Colonic mucosa (tissue), 4 donors: ENCODE results near the gene IGLL5. TPM values are rescaled to one million over a fixed set of nuclear protein-coding genes. Genes with fewer than 3 reads are reported as not detected.

ENCODE experiments used
- DNase-seq: peaks from one replicate; pipeline ENCODE4 v3.0.0-alpha.2; 2020
- H3K27ac ChIP-seq: fragments of 200-600 bp; one replicate; pipeline ENCODE4 v1.8.0; 2021
- H3K27me3 ChIP-seq: fragments of 200-600 bp; one replicate; pipeline ENCODE4 v1.8.0; 2021
- H3K36me3 ChIP-seq: fragments of 200-600 bp; one replicate; pipeline ENCODE4 v1.8.0; 2021
- H3K4me1 ChIP-seq: fragments of 200-600 bp; one replicate; pipeline ENCODE4 v1.8.0; 2021; ENCODE audit warnings: mild to moderate bottlenecking
- H3K4me3 ChIP-seq: fragments of 200-600 bp; one replicate; pipeline ENCODE4 v1.8.0; 2021
- H3K9ac ChIP-seq, 2 donors: one replicate each; pipeline ENCODE4 v1.7.0; 2013; ENCODE audit warnings: control low read depth in 2 of 2, low read depth in 2 of 2, low read length in 2 of 2
- H3K9me3 ChIP-seq: fragments of 200-600 bp; one replicate; pipeline ENCODE4 v1.8.0; 2021
- intact Hi-C: fragments of 100-400 bp; cut with DNase I; formaldehyde crosslinking; loops from one replicate; pipeline ENCODE4 v1.14.1; 2022
- total RNA-seq, 2 donors: library from RNA; stranded (reverse); fragmentation: NEBNext Ultra II Directional in 1 of 2; extraction: Animal tissue kit (Norgen Biotek cat#: 25700) in 1 of 2; gene quantifications; one replicate each; pipeline ENCODE4 v1.2.1, GENCODE V29; 2021
- TF ChIP-seq, protein P1 (sequence below): fragments of 200-600 bp; IDR thresholded peaks from one replicate; pipeline ENCODE4 v1.8.0; 2022; ENCODE audit warnings: antibody characterized with exemption, mild to moderate bottlenecking
- donor health status: healthy.
- donor health status: DM: no; HTN: no; CAD: no.
- donor health status: DM: no; HTN: no; CAD: no.

Gene IGLL5
- total RNA-seq, 2 donors from 2014 or later = 18.8 to 29.2 TPM

GRCh38 chr22:22871536-22872278, 15.9 kb upstream of the IGLL5 start:
- Histone ChIP-seq H3K27me3 (no peaks in the 10 kb centered on the region), H3K36me3 (no peaks in the 10 kb centered on the region), H3K4me1 (no peaks in the 10 kb centered on the region), H3K9me3 (no peaks in the 10 kb centered on the region), H3K27ac (no peak overlapping the region), H3K9ac (no peak overlapping the region), H3K4me3 (no peak overlapping the region)
- TF ChIP-seq, protein P1, sequence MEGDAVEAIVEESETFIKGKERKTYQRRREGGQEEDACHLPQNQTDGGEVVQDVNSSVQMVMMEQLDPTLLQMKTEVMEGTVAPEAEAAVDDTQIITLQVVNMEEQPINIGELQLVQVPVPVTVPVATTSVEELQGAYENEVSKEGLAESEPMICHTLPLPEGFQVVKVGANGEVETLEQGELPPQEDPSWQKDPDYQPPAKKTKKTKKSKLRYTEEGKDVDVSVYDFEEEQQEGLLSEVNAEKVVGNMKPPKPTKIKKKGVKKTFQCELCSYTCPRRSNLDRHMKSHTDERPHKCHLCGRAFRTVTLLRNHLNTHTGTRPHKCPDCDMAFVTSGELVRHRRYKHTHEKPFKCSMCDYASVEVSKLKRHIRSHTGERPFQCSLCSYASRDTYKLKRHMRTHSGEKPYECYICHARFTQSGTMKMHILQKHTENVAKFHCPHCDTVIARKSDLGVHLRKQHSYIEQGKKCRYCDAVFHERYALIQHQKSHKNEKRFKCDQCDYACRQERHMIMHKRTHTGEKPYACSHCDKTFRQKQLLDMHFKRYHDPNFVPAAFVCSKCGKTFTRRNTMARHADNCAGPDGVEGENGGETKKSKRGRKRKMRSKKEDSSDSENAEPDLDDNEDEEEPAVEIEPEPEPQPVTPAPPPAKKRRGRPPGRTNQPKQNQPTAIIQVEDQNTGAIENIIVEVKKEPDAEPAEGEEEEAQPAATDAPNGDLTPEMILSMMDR = no peak
- DNase-seq = no peak
- intact Hi-C loops = no loop called here

DNA sequence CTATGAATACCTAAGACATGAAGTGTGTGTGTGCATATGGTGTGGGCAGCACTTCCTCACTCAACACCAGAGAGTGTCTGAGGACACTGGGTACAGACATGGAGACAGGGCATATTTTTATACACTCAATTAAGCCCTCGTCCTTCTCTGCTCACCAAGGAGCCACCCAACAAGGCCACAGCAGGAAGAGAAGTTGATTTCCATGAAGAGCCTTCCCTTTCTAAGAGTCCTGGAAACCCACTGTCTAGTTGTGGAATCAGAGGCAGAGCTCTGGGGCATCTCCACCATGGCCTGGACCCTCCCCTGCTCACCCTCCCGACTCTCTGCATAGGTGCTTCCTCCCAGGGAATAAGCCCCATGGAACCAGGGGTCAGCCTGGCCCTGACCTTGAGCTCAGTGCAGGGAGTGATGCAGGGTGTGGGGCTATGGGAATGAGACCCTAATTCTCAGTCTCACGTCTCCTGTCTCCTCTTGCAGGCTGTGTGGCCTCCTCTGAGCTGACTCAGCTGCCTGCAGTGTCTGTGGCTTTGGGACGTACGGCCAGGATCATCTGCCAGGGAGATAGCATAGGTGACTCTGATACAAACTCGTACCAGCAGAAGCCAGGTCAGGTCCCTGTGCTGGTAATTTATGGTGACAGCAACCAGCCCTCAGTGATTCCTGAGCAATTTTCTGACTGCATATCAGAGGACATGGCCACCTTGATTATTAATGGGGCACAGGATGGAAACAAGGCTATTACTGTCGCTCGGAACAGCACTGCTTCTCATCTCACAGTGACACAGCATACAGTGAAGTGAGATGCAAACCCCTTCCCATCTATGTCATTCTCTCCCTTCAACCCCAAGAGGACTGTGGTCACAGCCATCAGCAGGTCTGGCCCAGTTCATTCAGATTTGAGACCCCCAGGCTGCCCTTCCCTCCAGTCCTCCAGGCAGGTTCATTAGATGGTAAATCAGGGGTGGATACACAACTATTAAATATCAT, 14.6 kb upstream of the IGLL5 start:
- no peak overlapping the region for H3K27ac ChIP-seq
- TF ChIP-seq, protein P1 = no peak
- no peaks in the 10 kb centered on the region for H3K4me1 ChIP-seq
- no peak overlapping the region for H3K9ac ChIP-seq
- H3K27me3 ChIP-seq = no peaks in the 10 kb centered on the region
- no peaks in the 10 kb centered on the region for H3K9me3 ChIP-seq
- intact Hi-C loops = no loop called here
- DNase-seq = no peak
- H3K36me3 ChIP-seq = no peaks in the 10 kb centered on the region
- no peak overlapping the region for H3K4me3 ChIP-seq

DNA sequence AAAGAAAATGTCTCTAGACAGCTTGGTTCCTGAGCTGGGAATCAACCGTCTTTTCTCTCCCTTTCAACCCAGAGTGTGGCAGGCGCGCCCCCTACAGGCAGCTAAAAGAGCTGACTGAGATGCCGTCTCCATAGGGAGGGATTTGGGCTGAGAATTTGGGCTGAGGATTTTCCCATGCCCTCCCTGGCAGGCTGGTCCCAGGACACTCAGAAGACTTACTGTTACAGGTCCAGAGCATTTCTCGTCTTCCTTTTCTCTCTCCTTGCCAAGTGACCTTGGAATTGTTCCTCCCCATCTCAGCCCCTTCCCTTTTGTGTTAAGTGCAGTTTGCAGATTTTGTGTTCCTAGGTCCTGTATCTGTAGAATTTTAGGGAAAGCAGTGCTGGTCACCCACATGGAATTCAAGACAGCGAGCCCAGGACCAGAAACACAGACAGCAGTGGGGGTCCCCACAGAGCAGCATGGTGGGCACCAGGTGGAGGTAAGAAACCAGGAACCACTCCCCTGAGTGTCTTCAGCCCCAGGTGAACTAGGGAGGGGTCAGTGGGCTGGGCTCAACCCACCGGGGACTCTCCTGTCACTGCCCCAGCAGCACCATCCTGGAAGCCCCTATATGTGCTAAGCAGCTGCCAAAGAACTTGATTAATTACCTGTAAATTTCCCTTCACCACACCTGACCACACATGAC, 9.9 kb upstream of the IGLL5 start:
- TF ChIP-seq, protein P1 = peak; percentile 76
- Histone ChIP-seq H3K4me1 (no peaks in the 10 kb centered on the region), H3K9me3 (no peaks in the 10 kb centered on the region), H3K9ac (no peak overlapping the region), H3K27me3 (no peaks in the 10 kb centered on the region), H3K27ac (no peak overlapping the region), H3K4me3 (no peak overlapping the region), H3K36me3 (no peaks in the 10 kb centered on the region)
- intact Hi-C loops = loop anchor here (2.0 kb wide), 1 partner anchor 29 kb away; no protein-coding TSS in a partner anchor
- peak; percentile 68 for DNase-seq

DNA sequence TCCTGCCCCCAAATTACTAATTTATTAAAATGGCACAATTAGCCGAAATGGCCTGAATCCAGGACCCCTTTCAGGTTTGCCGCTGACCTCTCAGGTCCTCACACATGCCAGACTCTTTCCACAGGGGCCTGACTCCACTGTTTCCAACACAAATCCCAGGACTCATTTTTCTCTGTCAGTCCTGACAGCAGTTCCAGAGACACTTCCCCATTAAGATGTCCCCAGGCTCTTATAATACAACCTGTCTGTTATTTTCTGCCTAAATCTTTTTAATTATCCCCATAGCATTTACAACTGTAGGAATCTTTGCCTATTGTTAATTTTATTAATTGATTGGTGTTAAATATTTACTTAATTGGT, 9.4 kb upstream of the IGLL5 start:
- Histone ChIP-seq H3K27me3 (no peaks in the 10 kb centered on the region), H3K9me3 (no peaks in the 10 kb centered on the region), H3K27ac (no peak overlapping the region), H3K4me1 (no peaks in the 10 kb centered on the region), H3K4me3 (no peak overlapping the region), H3K36me3 (no peaks in the 10 kb centered on the region), H3K9ac (no peak overlapping the region)
- intact Hi-C loops = loop anchor here (2.0 kb wide), 1 partner anchor 29 kb away; no protein-coding TSS in a partner anchor
- no peak for DNase-seq
- TF ChIP-seq, protein P1 = no peak
